OCI-LY7 (cell line): ENCODE data around the gene TNS3. TPM values are rescaled to one million over a fixed set of nuclear protein-coding genes. Genes with fewer than 3 reads are reported as not detected.

Experiments used
- BruUV-seq: library from RNA; stranded (reverse); fragments of 400-500 nt; replicated peaks from 2 replicates; lab custom pipeline; 2021; lab: Mats Ljungman, UMichigan
- CTCF ChIA-PET: fragments of 300-600 bp; sonication (Branson Sonifier 250); formaldehyde crosslinking; loops from one replicate; lab custom pipeline; 2022; ENCODE audit warnings: antibody characterized with exemption; ENCODE audit not compliant: unreplicated experiment; lab: Charles Lee
- POLR2A ChIA-PET: fragments of 300-600 bp; sonication (Branson Sonifier 250); formaldehyde crosslinking; loops from one replicate; lab custom pipeline; 2022; ENCODE audit warnings: antibody characterized with exemption; lab: Charles Lee
- DNase-seq: peaks from one replicate; pipeline ENCODE4 v3.0.0-alpha.2; 2015; ENCODE audit warnings: low spot score
- H2AFZ ChIP-seq: fragments of 200-600 bp; sonication (generic), shearing (Covaris generic); 2 replicates; pipeline ENCODE4 v1.6.1; 2014; ENCODE audit warnings: mild to moderate bottlenecking, antibody characterized with exemption, low read length, moderate library complexity
- H3K27ac ChIP-seq: fragments of 200-600 bp; sonication (generic); 2 replicates; pipeline ENCODE4 v1.5.1; 2014; ENCODE audit warnings: mixed run types, low read depth, mild to moderate bottlenecking, moderate library complexity, low read length, inconsistent platforms; ENCODE audit not compliant: poor library complexity, severe bottlenecking
- H3K36me3 ChIP-seq: fragments of 200-600 bp; sonication (generic); 2 replicates; pipeline ENCODE4 v1.6.1; 2014; ENCODE audit warnings: mild to moderate bottlenecking, antibody characterized with exemption, low read length, moderate library complexity, mixed read lengths; ENCODE audit not compliant: insufficient read depth
- H3K4me1 ChIP-seq: fragments of 200-600 bp; sonication (generic); 2 replicates; pipeline ENCODE4 v1.5.1; 2014; ENCODE audit warnings: mild to moderate bottlenecking, low read length; ENCODE audit not compliant: insufficient read depth, poor library complexity, severe bottlenecking
- H3K4me2 ChIP-seq: fragments of 200-600 bp; sonication (generic); 2 replicates; pipeline ENCODE4 v1.6.1; 2014; ENCODE audit warnings: mild to moderate bottlenecking, low read length
- H3K4me3 ChIP-seq: fragments of 200-600 bp; sonication (generic); 2 replicates; pipeline ENCODE4 v1.5.1; 2014; ENCODE audit warnings: mild to moderate bottlenecking, low read depth, low read length; ENCODE audit not compliant: poor library complexity, severe bottlenecking
- H3K79me2 ChIP-seq: fragments of 200-600 bp; sonication (generic); 2 replicates; pipeline ENCODE4 v1.6.1; 2016; ENCODE audit warnings: low read depth, mild to moderate bottlenecking, low read length, moderate library complexity, mixed read lengths; ENCODE audit not compliant: insufficient read depth
- H3K9me2 ChIP-seq: fragments of 200-600 bp; sonication (generic); 2 replicates; pipeline ENCODE4 v1.6.1; 2016; ENCODE audit warnings: mild to moderate bottlenecking, low read length, mixed read lengths; ENCODE audit not compliant: insufficient read depth
- H3K9me3 ChIP-seq: fragments of 200-600 bp; sonication (generic); 2 replicates; pipeline ENCODE4 v1.6.1; 2014; ENCODE audit warnings: mild to moderate bottlenecking, mixed run types, low read length, mixed read lengths
- H4K20me1 ChIP-seq: fragments of 200-600 bp; sonication (generic); 2 replicates; pipeline ENCODE4 v1.6.1; 2014; ENCODE audit warnings: mild to moderate bottlenecking, antibody characterized with exemption, low read length, moderate library complexity, mixed read lengths; ENCODE audit not compliant: insufficient read depth
- CTCF ChIP-seq: fragments of 200-600 bp; sonication (generic); conservative IDR thresholded peaks from 2 replicates; pipeline ENCODE4 v1.5.1; 2014; ENCODE audit warnings: mild to moderate bottlenecking, antibody characterized with exemption, low read length, moderate library complexity, mixed read lengths
- EZH2phosphoT487 ChIP-seq: fragments of 200-600 bp; sonication (generic); IDR thresholded peaks from 2 replicates; pipeline ENCODE4 v1.6.1; 2018; ENCODE audit warnings: low read depth, borderline replicate concordance, mild to moderate bottlenecking, mixed run types, antibody characterized with exemption, low read length, moderate library complexity, mixed read lengths
- intact Hi-C: fragments of 100-400 bp; cut with micrococcal nuclease; formaldehyde crosslinking; loops from one replicate; pipeline ENCODE4 v1.10.0; 2022; ENCODE audit not compliant: unreplicated experiment
- total RNA-seq, 2 experiments: library from RNA; depleted of rRNA in 1 of 2; stranded (reverse); fragments of >200 nt in 1 of 2; shearing (Covaris generic) in 1 of 2; gene quantifications; 2 replicates each; pipeline ENCODE4 v1.2.3, GENCODE V29; 2014 to 2022

TNS3 gene
- total RNA-seq, 2 experiments from 2014 or later, result 9.5 to 42.1 TPM

- no peaks in the 10 kb centered on the region for H4K20me1 ChIP-seq
- no peaks in the 10 kb centered on the region for H3K9me3 ChIP-seq
- no peak overlapping the region for H3K27ac ChIP-seq
- intact Hi-C loops, result no loop called here
- H3K4me2 ChIP-seq, result no peak overlapping the region
- peaks cover under 1% of the 10 kb centered on the region for H3K4me1 ChIP-seq
- BruUV-seq, result no TSS peak
- H2AFZ ChIP-seq, result no peak overlapping the region
- no peaks in the 10 kb centered on the region for H3K79me2 ChIP-seq
- ChIA-PET POLR2A (interaction anchor here (1.2 kb wide), 1 partner anchor 44 kb away, joined by 4 read pairs; no protein-coding TSS in a partner anchor), CTCF (interaction anchor here (0.9 kb wide), 1 partner anchor 120 kb away, joined by 4 read pairs; no protein-coding TSS in a partner anchor)
- H3K36me3 ChIP-seq, result no peaks in the 10 kb centered on the region
- no peak for TF ChIP-seq CTCF
- TF ChIP-seq EZH2phosphoT487, result no peak
- H3K9me2 ChIP-seq, result no peaks in the 10 kb centered on the region
- DNase-seq, result no peak
- H3K4me3 ChIP-seq, result no peak overlapping the region
These were observed 196.3 kb downstream of the TNS3 start for GRCh38 chr7:47385536-47386125.

GRCh38 chr7:47384755-47385535 is 197.0 kb downstream of the TNS3 start:
- H3K9me3 ChIP-seq, result no peaks in the 10 kb centered on the region
- no peak overlapping the region for H3K4me3 ChIP-seq
- intact Hi-C loops, result no loop called here
- H3K36me3 ChIP-seq, result no peaks in the 10 kb centered on the region
- H4K20me1 ChIP-seq, result no peaks in the 10 kb centered on the region
- no peak for DNase-seq
- H3K4me1 ChIP-seq, result no peaks in the 10 kb centered on the region
- no peaks in the 10 kb centered on the region for H3K79me2 ChIP-seq
- no peak overlapping the region for H2AFZ ChIP-seq
- no peak overlapping the region for H3K27ac ChIP-seq
- ChIA-PET CTCF (interaction anchor here (0.9 kb wide), 1 partner anchor 119 kb away, joined by 4 read pairs; no protein-coding TSS in a partner anchor), POLR2A (interaction anchor here (1.2 kb wide), 1 partner anchor 44 kb away, joined by 4 read pairs; no protein-coding TSS in a partner anchor)
- BruUV-seq, result no TSS peak
- TF ChIP-seq EZH2phosphoT487, result no peak
- TF ChIP-seq CTCF, result no peak
- no peaks in the 10 kb centered on the region for H3K9me2 ChIP-seq
- H3K4me2 ChIP-seq, result no peak overlapping the region
